ENCODE results near the gene ACTA2.

- no peak for TF ChIP-seq CTCF (IDR thresholded peaks at IDR 0.05)
- TF ChIP-seq EP300 (IDR thresholded peaks at IDR 0.05): no peak
These were observed 6.1 kb upstream of the ACTA2 start for GRCh38 chr10:88958721-88959120.

Data from tibial nerve (tissue), 4 donors.